ENCODE measurements around the gene TST. TPM values are rescaled to one million over a fixed set of nuclear protein-coding genes. Genes with fewer than 3 reads are reported as not detected.

TST gene
- total and polyA plus RNA-seq, 10 of the 15 experiments (the other 5 are each of a cell fraction or from before 2014, with no cell fraction given), result 2.4 to 24.6 (median 10.4) TPM

DNA sequence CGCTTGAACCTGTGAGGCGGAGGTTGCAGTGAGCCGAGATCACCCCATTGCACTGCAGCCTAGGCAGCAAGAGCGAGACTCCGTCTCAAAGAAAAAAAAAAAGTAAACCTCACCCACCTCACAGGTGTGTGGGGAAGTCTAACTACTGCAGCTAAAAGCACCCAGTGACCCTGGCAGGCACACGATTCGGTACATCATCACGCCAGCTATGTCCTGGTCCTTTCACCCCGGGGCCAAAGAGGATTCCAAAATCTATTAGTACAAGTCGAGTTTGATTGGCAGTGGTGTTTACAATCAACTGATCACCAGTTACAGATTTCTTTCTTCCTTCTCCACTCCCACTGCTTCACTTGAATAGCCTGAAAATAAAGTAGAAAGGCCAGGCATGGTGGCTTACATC is 6.3 kb downstream of the TST start:
- H3K79me2 ChIP-seq (ENCODE audit: control insufficient read depth, insufficient read depth, low read length), result no peaks in the 10 kb centered on the region
- peaks cover 0 to 2% of the 10 kb centered on the region in 2 experiments; a peak in 1 of 4 replicates for H3K27me3 ChIP-seq (replicated peaks in 1 of 2; ENCODE audit: control insufficient read depth in 2 of 2, insufficient read depth in 2 of 2, low read length in 1 of 2)
- BruUV-seq (replicated peaks), result no TSS peak
- H4K20me1 ChIP-seq (ENCODE audit: control insufficient read depth, insufficient read depth), result no peaks in the 10 kb centered on the region; the same call in 1 of the 2 replicates
- TF ChIP-seq SRF (IDR thresholded peaks at IDR 0.05; ENCODE audit: low read depth in 2 of 2, low read length in 2 of 2) (no peak), RELA (IDR thresholded peaks at IDR 0.05; ENCODE audit: borderline replicate concordance, partially characterized antibody) (no peak), EGR1 (IDR thresholded peaks at IDR 0.05; ENCODE audit: borderline replicate concordance in 1 of 2, low read depth in 2 of 2, low read length in 2 of 2) (no peak), ATF7 (IDR thresholded peaks at IDR 0.05; ENCODE audit: low read depth) (no peak), CEBPB (IDR thresholded peaks at IDR 0.05; ENCODE audit: borderline replicate concordance in 1 of 2, low read depth in 2 of 2, low read length in 2 of 2) (no peak), BMI1 (IDR thresholded peaks at IDR 0.05; ENCODE audit: borderline replicate concordance) (no peak), FOS (IDR thresholded peaks at IDR 0.05; ENCODE audit: borderline replicate concordance, extremely low read depth, insufficient read length) (no peak), SP1 (IDR thresholded peaks at IDR 0.05; ENCODE audit: low read depth, low read length) (no peak), CBX5 (IDR thresholded peaks at IDR 0.05; ENCODE audit: low read depth) (no peak), MTA3 (IDR thresholded peaks at IDR 0.05; ENCODE audit: borderline replicate concordance, low read length) (no peak)
- no peak for FAIRE-seq
- H3K4me2 ChIP-seq (ENCODE audit: control insufficient read depth, insufficient read depth), result no peak overlapping the region
- intact Hi-C loops (cut with micrococcal nuclease; ENCODE audit: unreplicated experiment), result no loop called here
- ATAC-seq, result no peak
- H3K36me3 ChIP-seq (ENCODE audit: control insufficient read depth in 2 of 2, insufficient read depth in 2 of 2, low read length in 1 of 2), result no peaks in the 10 kb centered on the region
- RAD21 ChIA-PET (ENCODE audit: unreplicated experiment), result interaction anchor here (1.4 kb wide), 1 partner anchor 185 kb away, joined by 3 read pairs; no protein-coding TSS in a partner anchor
- POLR2A ChIA-PET, result no interaction called here
- no peak overlapping the region for H3K4me3 ChIP-seq
- WGBS (ENCODE audit: insufficient coverage, insufficient replicate concordance, low lambda C conversion rate, missing lambda C conversion rate), result 54% methylated on average over 8 of the region's 10 CpGs
- no peak overlapping the region for H3K27ac ChIP-seq (ENCODE audit: control insufficient read depth, insufficient read depth)
- SMC1A ChIA-PET (ENCODE audit: uncharacterized antibody, unreplicated experiment), result no interaction called here
- H2AFZ ChIP-seq (ENCODE audit: control insufficient read depth, low read depth, low read length), result no peak overlapping the region
- DNase-seq (ENCODE audit: low read depth, low spot score), result no peak
- no peaks in the 10 kb centered on the region for H3K4me1 ChIP-seq (ENCODE audit: control insufficient read depth, insufficient read depth, low read length)
- H3K9ac ChIP-seq (ENCODE audit: control insufficient read depth, insufficient read depth, low read length), result no peak overlapping the region
- CTCF ChIA-PET, result interaction anchor here (1.0 to 1.5 kb wide), 2 partner anchors 9 to 31 kb away, joined by 3 to 4 read pairs; no protein-coding TSS in a partner anchor
- in situ Hi-C loops (cut with MboI), result no loop called here
- H3K9me3 ChIP-seq (replicated peaks; ENCODE audit: control insufficient read depth, insufficient read depth, low read length), result no peaks in the 10 kb centered on the region
